AG09309 (cell line): ENCODE results near the gene AGAP1.

ENCODE experiments used
- DNase-seq: peaks from one replicate; pipeline ENCODE4 v3.0.0-alpha.2; 2010; ENCODE audit warnings: low read depth
- H3K4me3 ChIP-seq: 2 replicates; pipeline ENCODE4 v1.5.1; 2011; ENCODE audit warnings: mild to moderate bottlenecking, low read depth, low read length, moderate library complexity; ENCODE audit not compliant: control insufficient read depth
- CTCF ChIP-seq: IDR thresholded peaks from 2 replicates; pipeline ENCODE4 v1.5.1; 2011; ENCODE audit warnings: mild to moderate bottlenecking, low read depth, low read length, inconsistent platforms; ENCODE audit not compliant: insufficient read depth, control insufficient read depth; ENCODE audit errors: missing control alignments

AGAP1 gene

GRCh38 chr2:235543128-235543750, 49.4 kb downstream of the AGAP1 start:
- no peak for DNase-seq

GRCh38 chr2:235543851-235544688, 50.2 kb downstream of the AGAP1 start:
- H3K4me3 ChIP-seq, result no peak overlapping the region
- DNase-seq, result no peak
- TF ChIP-seq CTCF, result no peak

More at GRCh38 chr2:235543128-235543750, 49.4 kb downstream of the AGAP1 start:
- TF ChIP-seq CTCF, result no peak
- no peak overlapping the region for H3K4me3 ChIP-seq

DNA sequence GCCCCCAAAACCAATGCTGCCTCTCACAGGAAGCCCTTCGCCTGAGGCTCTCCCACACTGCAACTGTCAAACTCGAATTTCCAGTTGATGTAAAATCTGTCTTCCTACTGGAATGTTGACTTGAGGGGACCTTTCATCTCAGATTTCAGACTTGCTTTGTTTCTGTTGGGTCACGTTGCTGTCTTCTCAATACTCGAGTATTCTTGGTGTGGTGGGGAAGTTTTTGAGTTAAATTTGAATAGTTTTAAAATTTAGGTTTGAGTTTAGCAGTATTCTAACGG, 50.8 kb downstream of the AGAP1 start:
- TF ChIP-seq CTCF, result no peak
- no peak for DNase-seq

GRCh38 chr2:235545339-235546150, 51.7 kb downstream of the AGAP1 start:
- DNase-seq, result no peak
- TF ChIP-seq CTCF, result no peak
- no peak overlapping the region for H3K4me3 ChIP-seq

More for the DNA sequence above, 50.8 kb downstream of the AGAP1 start:
- H3K4me3 ChIP-seq, result no peak overlapping the region

DNA sequence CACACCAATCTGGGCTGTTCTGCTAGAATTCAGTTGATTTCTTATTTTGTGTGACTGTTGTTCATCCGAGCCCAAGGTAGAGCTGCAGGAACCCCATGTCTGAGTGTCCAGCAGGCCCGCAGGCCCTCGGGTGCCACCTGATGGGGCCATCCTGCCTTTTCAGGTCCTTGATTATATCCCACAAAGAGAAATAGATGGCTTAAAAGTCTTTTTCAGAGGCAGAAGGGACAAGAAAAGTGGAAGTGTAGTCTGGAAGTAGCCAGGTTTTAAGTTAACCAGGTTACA, 52.2 kb downstream of the AGAP1 start:
- no peak for TF ChIP-seq CTCF
- DNase-seq, result no peak
- no peak overlapping the region for H3K4me3 ChIP-seq

DNA sequence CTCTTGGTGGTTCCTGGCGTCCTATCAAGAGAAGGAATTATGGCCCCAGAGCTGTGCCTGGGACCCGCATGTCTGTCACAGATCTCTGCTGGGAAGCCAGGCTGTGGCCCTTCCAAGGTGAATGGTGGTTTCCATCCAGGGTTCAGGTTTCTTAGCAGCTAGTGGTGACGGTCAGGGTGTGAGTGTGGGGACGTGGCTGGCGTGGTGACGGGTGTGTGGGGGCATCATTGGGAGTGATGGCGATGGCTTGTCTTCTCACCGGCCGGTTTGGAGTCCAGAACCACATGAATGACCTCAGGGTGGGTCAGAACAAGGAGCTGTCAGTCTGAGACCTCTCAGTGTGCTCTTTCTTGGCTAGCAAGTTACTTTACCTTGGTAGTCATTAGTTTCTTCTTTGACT, 52.6 kb downstream of the AGAP1 start:
- no peak for DNase-seq
- no peak overlapping the region for H3K4me3 ChIP-seq
- no peak for TF ChIP-seq CTCF
